Activated CD4-positive, alpha-beta T cell treated with anti-CD3 and anti-CD28 coated beads for 1 hour (primary cell): ENCODE data around the gene SNAP23.
"Not testable (repeated sequence)": the region's sequence is repeated elsewhere in the genome, so short reads cannot be mapped to it uniquely, and the experiment has no call there.

Experiments
- DNase-seq: peaks from one replicate; pipeline ENCODE4 v3.0.0-alpha.2; 2020

SNAP23 gene

GRCh38 chr15:42498212-42499068 is 3.0 kb downstream of the SNAP23 start:
- DNase-seq: no peak

GRCh38 chr15:42499858-42500609 is 4.6 kb downstream of the SNAP23 start:
- DNase-seq: no peak

GRCh38 chr15:42502477-42502876 is 7.0 kb downstream of the SNAP23 start:
- no peak for DNase-seq

DNA sequence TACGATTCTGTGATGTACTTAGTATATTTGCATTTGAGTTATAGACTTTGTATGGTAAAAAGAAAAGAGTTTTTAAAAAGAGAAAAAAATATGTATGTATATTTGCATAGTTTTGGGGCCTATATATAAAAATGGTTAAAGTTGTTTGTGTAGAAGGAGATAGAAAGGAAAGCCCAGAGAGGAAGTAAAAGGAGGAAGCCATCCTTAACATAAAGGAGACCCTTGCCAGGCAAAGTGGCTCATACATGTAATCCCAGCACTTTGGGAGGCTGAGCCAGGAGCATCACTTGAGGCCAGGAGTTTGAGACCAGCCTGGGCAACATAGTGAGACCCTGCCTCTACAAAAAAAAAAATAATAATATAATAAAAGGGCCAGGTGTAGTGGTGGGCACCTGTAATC is 8.4 kb downstream of the SNAP23 start:
- DNase-seq: no peak

DNA sequence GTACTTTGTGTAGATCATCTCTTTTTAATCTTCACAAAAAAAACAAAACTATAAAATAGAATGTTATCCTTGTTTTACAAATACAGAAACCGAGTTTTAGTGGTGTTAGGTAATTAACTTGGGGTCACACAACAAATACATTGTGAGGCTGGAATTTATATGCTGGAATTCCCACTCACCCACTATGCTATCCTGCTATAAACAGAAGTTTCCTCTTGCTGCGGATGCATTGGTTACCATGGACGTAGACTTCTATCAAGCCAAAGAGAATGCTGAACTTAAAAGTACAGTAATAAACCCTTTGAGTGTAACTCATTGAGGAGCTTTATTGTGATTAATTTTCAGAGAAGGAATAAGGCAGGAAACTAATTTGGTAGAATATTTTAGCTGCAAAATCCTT is 9.2 kb downstream of the SNAP23 start:
- no peak for DNase-seq

GRCh38 chr15:42507514-42507913 is 12.1 kb downstream of the SNAP23 start:
- no peak for DNase-seq

- DNase-seq: no peak
Observed at GRCh38 chr15:42508263-42508690, 12.8 kb downstream of the SNAP23 start.

- DNase-seq: no peak
Observed at GRCh38 chr15:42510258-42511006, 15.0 kb downstream of the SNAP23 start.

- no peak for DNase-seq
Observed at GRCh38 chr15:42511007-42511391, 15.6 kb downstream of the SNAP23 start.

GRCh38 chr15:42523331-42523730 is 27.9 kb downstream of the SNAP23 start:
- no peak for DNase-seq

- DNase-seq: no peak
Observed at GRCh38 chr15:42528970-42529369, 33.5 kb downstream of the SNAP23 start.

GRCh38 chr15:42533246-42533645 is 37.8 kb downstream of the SNAP23 start:
- DNase-seq: no peak

DNA sequence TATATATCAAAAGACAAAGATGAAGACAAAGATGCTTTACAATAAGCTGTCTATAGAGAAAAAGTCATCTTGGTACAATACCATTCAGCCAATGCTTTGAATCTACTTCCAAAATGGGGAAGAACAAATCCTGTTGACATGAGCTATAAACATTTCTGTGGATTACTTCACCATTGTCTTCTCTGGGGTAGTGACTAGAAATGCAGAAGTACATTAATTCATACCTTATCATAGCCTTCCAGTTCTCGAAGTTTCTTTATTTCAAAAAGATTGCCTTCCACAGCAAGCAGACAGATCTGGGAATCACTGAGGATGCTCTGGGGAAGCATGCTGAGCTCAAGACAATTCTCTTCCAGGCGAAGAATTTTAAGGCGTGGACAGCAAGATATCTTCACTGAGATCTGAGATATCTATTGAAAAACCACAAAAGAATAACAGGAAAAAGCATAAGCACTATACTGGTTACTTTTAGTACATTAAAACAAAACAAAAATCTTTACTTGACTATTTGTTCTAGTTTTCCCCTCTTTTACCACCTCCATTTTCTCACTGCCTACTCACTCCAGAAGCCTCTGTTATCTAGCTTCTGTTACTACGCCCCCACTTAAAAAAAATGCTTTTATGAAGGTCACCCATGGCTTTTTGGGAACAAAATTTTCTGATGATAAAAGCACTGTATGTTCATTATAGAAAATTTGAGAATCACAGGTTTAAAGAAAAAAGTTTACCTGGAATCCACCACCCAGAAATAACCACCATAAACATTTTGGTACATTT is 49.6 kb downstream of the SNAP23 start:
- no peak for DNase-seq

GRCh38 chr15:42547918-42548248 is 52.4 kb downstream of the SNAP23 start:
- DNase-seq: no peak

DNA sequence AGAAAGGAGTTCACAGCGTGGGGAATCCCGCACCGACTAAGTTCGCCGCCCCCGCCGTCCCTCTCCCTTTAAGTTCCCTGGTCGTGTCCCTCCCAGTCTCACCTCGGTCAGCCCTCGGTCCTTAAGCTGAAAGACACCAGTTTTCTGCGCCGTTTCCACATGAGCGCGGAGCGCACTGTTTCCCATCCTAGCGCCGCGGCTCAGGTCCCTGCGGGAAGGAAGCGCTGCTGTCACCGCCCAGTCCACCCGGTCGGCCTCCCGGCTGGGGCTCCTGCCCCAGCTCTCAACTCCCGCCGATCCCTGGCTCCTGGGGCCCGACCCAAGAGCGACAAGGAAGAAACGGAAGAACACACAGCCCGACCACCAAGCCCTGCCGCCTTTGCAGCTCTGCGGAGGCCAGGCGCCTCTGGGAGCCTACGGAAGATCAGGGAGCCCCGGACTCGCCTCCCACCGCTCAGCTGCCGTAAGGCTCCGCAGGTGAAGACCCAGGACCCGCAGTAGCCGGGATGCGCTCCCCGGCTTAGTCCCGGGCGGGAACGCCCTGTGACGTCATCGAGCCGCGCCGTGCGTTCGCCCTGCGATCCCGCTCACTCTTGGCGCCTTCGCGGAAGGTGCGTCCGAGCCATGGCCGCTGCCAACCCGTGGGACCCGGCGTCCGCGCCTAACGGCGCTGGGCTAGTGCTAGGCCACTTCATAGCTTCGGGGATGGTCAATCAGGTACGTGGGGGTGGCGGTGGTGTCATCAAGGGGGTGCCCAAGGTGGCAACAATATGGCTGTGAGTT is 53.0 kb downstream of the SNAP23 start, which contains the start of the genes HAUS2 and LRRC57:
HAUS2 (plus strand) TSS at position 590 of the 783 bp plus-strand sequence; CDS start at position 625, 35 bp downstream.
LRRC57 (minus strand) TSS at position 545 of the 783 bp plus-strand sequence; CDS start at position 186, 359 bp downstream.
- peak; percentile 84 for DNase-seq

DNA sequence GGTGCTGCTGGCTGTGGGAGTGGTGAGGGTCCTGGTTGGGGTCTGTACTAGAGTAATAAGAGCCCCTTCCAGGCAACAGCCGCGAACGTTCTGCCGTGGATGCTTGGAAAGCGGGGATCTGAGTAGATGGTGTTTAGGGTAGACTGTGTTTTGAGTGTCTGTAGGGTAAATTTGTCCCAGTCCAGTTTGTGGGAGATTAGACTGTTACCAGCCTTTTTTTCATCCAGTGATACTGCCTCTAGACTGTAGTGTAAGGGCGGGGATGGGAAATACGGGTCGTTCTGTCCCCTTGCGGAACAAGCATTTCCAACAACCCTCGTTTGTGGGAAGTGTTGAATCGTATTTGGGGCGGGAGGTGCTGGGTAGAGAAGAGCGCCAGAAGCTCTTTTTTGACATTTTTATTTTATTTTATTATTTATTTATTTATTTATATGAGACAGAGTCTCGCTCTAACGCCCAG is 53.6 kb downstream of the SNAP23 start:
- no peak for DNase-seq

- no peak for DNase-seq
Observed at GRCh38 chr15:42549741-42550392, 54.4 kb downstream of the SNAP23 start.

GRCh38 chr15:42553554-42553953 is 58.1 kb downstream of the SNAP23 start:
- no peak for DNase-seq

DNA sequence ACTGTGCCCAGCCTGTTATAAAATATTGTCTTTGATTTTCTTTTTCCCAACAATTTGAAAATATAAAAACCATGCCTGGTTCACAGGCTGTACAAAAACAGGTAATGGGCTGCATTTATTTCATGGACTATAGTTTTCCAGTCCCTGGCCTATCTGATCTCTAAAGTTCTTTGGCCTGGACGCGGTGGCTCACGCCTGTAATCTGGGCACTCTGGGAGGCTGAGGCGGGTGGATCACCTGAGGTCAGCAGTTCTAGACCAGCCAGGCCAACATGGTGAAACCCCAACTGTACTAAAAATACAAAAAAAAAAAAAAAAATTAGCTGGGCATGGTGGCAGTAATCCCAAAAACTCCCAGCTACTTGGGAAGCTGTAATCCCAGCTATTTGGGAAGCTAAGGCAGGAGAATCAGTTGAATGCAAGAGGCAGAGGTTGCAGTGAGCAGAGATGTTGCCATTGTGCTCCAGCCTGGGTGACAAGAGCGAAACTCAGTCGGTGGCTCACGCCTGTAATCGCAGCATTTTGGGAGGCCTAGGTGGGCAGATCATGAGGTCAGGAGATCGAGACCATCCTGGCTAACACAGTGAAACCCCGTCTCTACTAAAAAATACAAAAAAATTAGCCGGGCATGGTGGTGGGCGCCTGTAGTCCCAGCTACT is 61.2 kb downstream of the SNAP23 start:
- not testable (repeated sequence) for DNase-seq

GRCh38 chr15:42558739-42559138 is 63.3 kb downstream of the SNAP23 start:
- DNase-seq: no peak
